Stimulated activated naive CD4-positive, alpha-beta T cell (primary cell): ENCODE measurements around the gene ADCY1.

Source experiments
- DNase-seq, 6 experiments: peaks; one replicate each; lab custom pipeline; 2025; lab: John Stamatoyannopoulos, UW

ADCY1 gene

DNA sequence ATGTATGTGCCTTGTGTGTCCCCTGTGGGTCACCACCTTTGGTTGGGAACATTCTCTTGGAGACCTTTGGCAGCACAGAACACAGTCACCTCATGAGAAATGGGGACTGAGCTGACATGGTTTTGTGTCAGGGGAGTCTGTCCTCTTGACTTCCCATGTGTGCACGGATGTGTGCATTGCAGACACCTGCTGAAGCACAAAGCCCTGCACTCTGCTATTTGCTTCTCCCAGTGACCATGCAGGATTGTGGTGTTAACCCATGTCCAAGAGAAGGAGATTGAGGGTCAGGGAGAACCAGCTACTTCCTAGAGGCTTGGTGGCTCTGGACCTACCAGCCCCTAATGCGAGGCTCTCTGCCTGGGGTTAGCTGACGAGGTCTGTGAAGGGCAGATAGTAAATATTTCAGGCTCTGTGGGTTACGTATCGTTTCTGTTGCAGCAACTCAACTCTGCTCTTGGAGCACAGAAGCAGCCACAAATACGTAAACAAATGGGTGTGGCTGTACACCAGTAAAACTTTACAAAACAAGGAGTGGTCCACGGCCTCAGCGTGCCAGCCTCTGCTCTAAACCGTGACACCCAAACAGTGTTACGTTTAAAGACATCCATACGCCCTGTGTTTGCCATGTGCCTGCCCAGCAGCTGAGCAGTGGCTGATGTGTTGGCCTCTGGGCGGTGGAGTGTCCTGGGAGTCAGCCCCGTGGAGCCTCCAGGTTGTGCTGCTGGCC, 51.7 kb downstream of the ADCY1 start:
- no peak for DNase-seq

DNA sequence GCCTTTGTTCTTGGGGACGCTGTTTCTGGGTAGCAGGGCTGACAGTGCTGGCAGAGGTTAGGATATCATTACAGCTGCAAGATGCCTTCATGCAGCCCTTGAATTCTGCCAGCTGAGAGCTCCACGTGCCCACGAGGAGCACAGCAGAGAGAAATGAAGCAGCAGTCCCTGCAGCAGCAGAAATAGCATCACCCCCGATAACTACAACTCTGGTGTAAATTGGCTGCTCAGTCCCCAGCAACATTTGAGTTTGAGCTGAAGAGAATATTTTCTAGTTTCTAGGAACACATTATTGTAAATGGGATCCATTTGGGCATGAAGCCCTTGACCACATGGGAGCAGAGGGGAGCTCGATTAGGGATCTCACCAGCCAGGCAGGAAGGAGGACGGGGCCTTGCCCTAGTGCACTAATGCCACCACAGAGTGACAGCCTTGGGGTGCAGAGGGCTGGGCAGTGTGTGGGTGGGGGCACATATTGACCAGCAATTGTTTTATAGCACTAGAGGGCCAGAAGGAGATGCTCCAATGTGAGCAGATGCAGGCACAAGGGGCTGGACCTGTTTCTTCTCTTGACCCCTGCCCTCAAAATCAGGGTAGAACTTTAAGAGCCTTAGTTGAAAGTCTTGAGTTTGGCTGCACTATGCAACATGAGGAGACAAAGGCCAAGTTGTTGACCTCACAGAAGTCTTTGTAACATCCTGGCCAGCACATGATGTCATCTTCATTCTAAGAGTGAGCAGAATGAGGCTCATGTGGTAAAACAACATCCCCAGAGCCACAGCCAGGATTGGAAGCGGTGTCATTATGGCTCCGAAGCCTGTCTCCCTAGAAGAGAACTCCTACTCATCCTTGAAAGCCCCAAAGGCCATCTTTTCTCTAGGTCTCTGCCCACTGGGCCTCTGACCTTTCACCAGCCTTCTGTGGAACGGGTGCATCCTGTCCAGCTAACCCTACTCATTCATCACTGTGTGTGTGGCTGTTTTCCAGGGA, 52.6 kb downstream of the ADCY1 start:
- DNase-seq: no peak

DNA sequence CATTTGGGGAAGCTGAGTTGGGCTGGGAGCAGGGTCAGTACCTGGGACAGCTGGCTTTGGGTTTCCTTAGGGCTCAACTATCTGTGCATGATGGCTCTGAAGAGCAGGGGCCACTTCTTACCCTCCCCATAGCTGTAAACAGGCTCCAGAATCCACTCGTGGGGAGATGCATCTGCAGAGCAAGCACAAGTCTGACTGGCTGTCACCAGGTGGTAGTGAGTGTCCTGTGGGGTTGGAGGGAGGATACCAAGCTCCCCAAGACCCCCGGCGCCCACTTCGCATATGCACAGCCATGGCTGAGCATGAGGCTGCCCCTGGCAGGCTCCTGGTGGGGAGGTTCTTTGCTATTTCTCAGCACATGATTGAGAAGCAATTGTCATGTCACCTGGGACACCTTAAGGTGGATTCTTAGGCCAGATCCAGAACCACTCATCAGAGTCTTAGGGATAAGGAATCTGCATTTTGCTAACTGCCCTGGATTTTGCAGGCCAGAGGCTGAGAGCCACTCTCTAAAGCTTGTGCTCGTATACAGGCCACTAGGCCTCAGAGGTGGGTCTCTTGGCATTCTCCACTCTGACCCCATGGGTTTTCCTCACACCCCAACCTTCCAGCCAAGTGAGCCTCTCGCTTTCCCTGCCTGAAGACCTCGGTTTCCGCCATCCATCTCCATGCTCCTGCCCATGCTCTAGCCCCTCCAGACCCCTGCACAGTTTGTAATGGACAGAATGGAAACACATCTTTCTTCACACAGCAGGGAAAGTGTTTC, 53.7 kb downstream of the ADCY1 start:
- no peak for DNase-seq

DNA sequence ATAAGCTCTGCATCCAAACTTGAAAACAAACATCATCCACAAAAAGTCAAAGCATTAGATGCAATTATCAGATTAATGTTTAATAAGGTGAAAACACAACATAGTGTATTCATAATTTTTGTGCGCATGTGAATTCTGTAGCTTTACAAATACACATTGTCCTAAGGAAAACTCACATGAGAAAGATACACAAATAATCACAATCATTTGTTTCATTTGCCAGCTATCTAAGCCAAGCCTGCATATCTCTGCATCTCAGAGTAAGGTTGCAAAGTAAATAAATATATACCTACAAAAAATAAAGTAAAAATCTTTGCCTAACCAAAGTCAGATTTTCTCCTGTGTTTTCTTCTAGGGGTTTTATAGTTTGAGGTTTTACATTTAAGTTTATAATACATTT, 57.4 kb downstream of the ADCY1 start:
- no peak for DNase-seq

DNA sequence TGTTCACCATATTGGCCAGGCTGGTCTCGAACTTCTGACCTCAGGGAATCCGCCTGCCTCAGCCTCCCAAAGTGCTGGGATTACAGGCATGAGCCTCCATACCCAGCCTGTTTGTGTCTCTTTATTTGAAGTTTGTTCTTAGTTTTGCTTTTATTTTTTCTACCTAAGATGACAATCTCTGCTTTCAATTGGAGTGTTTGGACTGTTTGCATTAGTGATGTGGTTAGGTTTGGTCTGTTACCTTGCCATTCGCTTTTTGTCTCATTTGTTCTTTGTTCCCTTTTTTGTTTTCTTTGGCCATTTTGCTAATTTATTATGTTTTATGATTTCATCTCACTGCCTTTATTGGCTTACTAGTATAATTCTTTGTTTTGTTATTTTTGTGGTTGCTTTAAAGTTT, 62.6 kb downstream of the ADCY1 start:
- DNase-seq: no peak

DNA sequence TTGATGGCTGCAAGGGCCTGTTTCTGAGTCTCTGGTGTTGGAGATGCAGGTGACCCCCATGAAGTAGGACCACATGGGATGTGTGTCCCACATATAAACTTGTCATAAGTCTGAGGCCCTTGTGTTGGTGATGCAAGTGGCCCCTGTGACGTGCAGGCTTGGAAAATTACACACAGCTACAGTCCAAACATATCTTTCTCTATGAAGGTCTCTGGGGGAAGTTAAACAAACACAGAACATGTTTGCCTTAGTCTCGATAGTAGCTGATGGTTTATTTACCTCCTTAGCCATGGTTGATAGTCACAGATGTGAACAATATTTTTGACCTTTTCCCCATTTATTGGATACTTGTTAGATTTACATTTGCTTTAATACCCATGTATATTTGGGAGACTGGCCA, 64.7 kb downstream of the ADCY1 start:
- no peak for DNase-seq

DNA sequence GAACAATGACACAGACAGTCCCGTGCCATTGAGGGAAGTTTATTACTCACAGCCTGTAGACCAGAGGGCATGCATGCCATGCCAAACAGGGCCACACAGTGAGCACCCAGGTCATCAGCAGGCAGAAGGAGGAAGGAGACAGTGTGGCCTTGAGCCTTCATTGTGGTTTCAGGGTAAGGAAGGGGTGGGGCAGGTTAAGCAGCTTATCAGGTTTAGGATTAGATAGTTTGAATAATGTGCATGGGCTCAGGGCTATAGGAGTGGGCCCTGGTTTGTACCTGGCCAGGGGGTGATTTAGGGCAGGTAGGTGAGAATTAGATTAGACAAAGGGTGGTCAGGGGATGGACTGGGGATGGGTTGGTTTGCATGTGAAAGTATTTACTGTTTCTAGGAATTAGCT, 67.9 kb downstream of the ADCY1 start:
- no peak for DNase-seq

DNA sequence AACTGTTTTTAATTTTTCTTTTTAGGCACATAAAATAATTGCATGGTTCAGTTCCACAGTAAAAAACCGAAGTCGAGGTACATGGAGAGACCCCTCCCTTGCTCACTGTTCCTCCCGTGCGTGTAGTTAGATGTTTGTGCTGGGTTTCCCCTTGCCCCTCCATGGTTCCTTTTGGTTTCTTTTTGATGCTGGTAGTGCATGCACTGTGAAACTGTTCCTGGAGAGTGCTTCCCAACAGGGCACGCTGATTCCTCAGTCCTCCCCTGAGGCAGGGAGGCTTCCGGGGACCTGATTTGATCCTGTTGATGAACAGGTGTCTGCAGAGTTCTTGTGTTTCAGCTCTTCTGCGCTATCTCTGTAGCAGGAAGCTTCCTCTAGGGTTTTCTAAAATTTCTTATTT, 69.5 kb downstream of the ADCY1 start:
- no peak for DNase-seq

DNA sequence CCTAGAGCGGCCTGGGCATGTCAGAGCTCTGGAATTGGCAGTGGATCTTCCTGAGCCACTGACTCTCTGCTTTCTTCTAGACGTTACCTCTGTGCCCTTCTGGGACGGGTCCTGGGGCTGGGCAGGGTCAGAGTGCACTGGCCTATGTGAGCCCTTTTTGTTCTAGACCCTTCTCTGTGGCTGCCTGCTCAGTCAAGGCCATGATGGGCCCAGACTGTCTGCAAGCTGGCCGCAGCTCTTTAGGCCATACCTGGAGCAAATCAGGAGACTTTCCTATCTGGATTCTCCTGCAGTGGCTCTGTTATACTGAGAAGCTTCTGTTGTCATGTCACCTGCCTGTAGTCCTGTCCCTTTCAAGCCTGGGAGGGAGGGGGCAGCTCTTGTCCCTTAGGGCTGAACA, 70.1 kb downstream of the ADCY1 start:
- DNase-seq: no peak

DNA sequence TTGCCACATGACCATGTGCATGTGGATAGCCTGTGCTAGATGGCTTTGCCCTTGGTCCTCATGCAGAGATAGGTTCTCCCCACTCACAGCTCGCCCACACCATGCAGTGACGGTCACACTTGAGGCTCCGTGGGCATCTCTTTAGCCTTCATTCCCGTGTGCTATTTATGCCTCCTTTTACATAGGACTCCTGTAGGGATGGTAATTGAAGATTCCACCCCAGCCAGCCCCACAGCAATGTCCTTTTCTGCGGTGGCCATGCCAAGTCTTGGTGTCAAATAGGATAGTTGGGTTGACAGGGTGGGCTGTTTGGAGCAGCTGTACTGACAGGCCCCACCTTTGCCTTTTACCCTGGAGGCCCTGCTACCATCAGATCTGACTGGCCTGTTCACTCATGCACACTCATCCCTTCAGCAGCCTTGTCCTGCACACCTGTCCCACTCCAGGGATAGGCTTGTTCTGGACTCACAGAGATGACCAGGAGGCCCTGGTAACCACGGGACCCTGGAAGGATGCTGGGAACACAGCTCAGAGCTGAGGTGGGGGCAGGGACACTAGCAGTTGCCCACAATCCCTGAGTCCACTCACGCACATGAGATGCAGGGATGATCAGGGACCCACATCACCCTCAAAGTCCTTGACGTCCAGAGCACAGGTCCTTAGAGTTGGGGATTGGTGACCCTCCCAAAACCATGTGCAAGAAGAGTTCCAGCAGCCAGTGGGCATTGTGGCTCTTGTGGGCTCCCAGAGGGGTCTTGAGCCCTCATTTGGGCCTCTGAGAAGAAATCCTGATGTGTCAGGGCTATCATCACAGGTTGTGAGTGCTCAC, 71.2 kb downstream of the ADCY1 start:
- no peak for DNase-seq

DNA sequence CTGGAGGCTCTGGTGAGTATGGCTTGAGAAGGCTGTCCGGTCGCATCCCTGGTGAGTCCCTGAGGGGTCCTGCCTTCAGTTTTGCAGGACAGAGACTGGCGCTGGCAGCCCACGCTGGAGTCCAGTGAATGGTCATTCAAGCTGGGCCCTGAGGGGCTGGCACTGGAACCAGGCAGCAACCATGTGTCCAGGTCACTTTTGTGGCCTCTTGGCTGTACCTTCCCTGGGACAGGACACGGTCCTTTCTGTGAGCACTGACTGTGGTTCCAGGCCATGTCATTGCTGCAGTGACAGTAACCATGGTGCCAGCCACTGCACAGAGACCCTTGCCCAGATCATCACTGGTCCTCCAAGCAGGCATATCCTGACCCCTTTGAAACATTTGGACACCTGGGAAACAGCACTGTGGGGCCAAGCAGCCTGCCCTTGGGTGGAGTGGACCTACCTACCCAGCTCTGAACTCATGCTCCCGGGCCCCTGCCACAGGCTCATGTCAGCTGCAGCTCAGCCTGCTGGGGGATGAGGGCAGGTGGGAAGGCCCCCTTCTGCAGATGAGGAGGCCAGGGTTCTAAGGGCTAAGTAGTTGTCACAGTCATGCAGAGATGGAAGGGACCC, 72.1 kb downstream of the ADCY1 start:
- no peak for DNase-seq

DNA sequence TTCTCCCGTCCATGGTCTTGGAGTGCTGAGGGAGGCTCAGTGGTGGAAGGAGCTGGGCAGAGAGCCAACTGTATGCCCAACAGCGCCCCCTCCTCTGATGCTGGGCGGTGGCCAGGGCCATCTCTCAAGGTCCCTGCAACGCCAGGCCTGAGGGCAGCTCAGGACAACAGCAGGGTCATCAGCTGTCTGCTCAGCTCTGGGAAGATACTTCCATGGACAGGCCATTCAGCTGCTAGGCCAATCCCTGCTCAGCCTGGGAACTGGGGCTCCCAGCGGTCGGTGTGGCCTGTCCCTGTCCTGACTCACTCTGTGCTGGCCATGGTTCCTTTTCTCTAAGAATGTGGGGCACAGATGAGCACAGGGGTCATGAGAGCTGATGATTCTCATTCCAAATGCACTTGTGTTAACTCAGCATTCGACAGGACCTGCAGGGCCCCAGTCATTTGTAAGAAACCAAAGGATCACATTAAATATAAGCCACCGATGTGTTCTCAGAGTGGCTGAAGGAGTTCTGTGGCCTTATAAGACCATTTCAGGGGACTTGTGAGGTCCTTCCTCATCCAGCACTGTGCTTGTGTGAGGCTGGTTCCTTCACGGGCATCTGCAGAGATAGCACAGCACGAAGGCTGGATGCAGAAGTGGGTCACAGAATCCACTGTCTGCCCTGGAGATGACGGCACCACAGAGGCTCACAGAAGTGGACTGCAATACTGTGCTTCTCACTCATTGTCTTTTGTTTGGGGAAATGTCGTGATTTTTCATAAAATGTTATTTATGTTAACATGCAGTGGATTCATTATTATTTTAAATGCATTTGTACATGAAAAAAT, 73.0 kb downstream of the ADCY1 start:
- DNase-seq: no peak

DNA sequence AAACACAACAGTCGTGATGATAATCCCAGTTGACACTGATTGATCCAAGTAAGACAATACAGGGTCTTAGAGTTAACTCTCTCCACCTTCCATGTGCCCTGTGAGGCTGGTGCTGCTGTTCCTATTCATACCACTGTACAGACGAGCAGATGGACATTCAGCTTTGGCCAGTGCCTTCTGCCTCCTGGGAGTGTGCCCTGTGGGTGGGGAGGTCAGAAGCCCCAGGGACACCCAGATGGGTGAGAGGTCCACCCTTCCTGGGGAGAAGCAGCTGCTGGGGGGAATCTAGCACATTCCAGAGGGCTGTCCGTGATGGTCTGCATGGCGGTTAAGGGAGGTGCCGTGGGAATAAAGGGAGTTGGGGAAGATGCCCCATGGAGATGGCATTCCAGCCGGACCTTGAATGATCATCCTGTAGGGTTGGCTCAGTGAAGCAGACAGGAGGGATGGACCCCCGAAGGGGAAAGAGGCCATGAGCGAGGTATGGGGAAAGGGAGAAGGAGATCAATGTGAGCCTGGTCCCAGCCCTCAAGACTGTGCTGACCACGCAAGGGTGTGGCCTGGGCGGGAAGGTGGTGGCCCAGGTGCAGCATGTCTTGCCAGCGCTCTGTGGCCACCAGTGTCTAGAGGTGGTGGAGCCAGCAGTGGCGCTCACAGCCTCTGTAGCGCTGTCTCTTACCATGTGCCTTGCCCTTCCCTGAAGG, 74.0 kb downstream of the ADCY1 start:
- DNase-seq: no peak

DNA sequence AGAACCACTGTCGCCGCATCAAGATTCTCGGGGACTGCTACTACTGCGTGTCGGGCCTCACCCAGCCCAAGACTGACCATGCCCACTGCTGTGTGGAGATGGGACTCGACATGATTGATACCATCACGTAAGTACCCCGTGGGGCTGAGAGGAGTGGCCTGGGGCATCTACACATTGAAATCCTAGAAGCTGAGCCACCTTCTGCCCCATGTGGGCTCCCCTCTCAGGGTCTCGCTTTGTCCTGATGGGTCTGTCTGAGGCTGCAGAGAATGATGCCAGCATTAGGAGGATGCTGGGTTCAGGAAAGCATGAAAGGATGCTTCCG, 74.5 kb downstream of the ADCY1 start:
- no peak for DNase-seq

DNA sequence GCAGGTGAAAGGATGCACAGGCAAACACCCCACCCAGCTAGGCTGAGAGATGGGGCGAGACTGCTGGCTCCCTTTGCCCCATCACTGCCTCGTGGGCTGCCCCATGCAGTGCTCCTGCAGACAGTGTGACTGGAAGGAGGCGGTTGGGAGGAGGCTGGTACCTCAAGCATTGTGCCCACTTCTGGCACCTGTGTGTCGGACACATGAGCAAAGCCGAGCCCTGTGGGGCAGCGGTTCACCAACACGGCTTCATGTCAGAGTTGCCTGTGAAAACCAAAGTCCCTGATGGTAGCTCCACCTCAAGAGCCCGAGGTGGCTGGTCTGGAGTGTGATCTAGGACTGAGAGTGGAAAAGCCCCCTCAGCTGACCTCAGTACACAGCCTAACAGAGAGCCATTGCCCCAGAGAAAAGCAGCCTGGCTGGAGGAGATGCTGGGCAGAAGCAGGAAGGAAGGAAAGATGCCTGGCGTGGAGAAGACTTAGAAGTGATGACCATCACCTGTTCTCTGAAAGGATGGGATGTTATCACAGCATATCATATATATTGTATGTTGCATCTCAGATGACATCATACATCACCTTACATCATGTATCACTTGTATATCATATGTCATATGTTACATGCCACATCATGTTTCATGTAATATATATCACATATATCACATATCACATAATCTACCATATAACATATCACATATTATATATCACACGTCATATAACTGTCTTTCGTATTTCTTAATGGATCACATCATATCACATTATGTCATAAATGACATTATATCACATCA, 75.6 kb downstream of the ADCY1 start:
- no peak for DNase-seq

DNA sequence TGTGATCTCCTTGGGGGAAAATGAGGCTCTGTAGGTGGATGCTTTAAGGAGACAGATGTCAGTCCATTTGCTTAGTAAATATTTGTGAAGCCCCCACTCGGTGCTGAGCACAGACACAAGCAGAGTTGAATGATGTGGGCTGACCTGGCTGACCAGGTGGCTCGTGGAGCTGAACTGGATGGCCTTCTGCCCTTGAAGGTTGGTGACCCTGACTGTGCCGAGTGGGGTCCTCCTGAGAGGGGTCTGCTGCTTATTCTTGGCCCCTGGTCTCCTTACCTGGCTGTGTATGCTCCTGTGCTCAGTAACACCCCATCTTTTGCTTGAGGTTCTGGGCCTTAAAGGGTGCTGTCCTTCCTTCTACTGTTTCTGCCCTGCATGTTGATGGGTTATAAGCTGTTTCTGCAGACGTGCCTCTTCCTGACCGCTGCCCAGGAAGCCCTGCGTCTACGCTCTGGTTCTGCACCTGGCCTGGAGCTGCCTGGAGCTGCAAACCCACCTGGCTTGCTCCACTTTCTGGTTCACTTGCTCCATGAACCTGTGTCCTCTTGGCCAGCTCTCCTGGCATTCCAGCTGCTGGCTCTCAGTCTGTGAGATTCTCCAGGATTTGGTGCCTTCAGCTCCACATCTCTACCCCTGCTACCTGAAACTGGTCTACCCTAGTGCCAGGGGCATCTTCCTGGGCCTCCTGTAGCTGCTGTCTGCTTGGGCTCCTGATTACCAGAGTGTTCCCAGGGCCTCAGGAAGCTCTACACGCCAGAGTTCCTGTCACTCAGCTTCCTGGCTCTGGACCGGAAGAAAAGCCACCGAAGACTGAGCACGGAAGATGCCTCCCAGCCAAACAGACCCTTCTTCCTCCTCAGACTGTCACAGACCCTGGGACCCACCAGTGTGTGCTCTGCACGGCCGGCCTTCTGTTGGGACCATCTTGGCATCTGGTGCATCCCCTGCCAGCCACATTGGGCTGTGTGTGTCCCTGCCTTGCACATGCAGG, 76.5 kb downstream of the ADCY1 start:
- DNase-seq: no peak

DNA sequence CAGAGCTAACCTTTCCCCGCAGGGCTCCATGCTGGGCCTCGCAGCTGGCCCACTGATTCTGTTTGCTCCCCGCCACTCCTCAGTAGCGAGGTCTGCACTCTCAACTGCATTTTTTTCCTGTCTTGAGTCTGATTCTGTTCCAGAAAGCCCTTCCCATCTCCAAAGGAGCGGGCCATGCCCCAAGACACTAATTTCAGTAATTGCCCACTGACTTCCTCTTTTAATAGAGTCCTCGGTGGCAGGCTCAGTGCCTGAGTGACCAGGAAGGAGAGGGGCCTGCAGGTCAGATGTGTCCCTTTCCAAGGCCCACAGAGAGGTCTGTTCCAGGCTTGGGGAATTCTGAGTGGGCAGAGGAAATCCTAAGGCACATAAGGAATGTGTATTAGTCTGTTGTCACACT, 77.4 kb downstream of the ADCY1 start:
- DNase-seq: no peak

DNA sequence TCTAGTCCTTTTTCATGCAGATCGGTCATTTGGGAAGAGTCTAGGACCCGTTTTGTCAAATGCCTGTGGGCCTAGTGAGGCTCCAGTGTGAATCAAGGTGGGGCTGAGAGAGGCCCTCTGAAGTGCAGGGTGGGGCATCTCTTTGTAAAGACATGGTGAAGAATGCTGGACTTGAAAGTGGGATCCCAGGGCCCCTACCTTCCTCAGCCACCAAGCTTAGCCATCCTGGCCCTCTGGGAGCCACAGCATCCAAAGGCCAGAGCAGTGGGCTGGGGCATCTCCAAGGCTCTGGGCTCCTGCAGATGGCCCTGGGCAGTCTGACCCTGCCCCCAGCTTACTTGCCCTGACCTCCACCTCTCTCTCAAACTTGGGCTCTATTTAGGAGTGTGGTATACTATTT, 78.5 kb downstream of the ADCY1 start:
- DNase-seq: no peak
